ENCODE data around the gene USH2A.

USH2A gene

DNA sequence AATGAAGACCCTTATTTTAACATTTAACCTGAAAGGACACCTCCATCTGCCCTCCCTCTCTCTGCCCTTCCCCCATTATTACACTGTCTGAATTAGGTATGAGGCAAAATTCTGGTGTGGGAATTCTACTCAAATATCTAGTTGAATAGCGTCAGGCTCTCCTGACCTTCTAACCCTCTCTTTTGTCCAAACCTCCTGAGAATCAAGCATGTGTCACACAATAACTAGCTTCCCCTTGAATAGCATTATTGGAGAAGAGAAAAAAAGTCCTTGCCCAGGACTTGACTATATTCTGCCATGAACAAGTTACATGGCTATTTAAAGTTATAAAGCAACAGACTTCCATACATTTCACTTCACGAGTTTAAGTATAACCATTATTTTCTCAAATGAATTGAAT lies 35.5 kb downstream of the USH2A start:
- ChIA-PET CTCF (no interaction called here), POLR2A (no interaction called here)

DNA sequence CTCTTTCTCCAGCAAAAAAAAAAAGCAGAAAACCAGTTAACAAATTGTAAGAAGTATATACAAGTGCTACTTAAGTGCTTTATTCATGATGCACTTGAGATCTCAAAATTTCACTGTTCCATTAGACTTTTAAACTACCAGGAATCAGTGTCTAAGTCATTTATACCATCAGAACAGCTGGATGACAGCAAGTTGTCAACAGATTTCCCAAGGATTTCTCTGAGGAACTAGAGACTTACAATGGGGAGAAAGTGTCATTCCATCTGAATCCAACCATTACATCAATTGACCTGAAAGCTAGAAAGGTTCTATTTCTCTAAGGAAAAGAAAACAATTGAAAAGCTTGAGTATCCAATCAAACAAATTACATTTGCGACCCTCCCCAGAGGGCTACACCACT lies 43.8 kb downstream of the USH2A start:
- ChIA-PET POLR2A (no interaction called here), CTCF (interaction anchor here (0.8 to 1.6 kb wide), 3 partner anchors 11 to 46 kb away, joined by 3 read pairs; no protein-coding TSS in a partner anchor)
- DNase-seq (ENCODE audit: extremely low spot score) = no peak
- TF ChIP-seq, protein P1, sequence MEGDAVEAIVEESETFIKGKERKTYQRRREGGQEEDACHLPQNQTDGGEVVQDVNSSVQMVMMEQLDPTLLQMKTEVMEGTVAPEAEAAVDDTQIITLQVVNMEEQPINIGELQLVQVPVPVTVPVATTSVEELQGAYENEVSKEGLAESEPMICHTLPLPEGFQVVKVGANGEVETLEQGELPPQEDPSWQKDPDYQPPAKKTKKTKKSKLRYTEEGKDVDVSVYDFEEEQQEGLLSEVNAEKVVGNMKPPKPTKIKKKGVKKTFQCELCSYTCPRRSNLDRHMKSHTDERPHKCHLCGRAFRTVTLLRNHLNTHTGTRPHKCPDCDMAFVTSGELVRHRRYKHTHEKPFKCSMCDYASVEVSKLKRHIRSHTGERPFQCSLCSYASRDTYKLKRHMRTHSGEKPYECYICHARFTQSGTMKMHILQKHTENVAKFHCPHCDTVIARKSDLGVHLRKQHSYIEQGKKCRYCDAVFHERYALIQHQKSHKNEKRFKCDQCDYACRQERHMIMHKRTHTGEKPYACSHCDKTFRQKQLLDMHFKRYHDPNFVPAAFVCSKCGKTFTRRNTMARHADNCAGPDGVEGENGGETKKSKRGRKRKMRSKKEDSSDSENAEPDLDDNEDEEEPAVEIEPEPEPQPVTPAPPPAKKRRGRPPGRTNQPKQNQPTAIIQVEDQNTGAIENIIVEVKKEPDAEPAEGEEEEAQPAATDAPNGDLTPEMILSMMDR (IDR thresholded peaks at IDR 0.05; ENCODE audit: control extremely low read depth, extremely low read depth, low read depth, missing control alignments) = no peak

More for the DNA sequence above, 35.5 kb downstream of the USH2A start:
- TF ChIP-seq, protein P1 (IDR thresholded peaks at IDR 0.05; ENCODE audit: control extremely low read depth, extremely low read depth, low read depth, missing control alignments) = no peak
- no peak for DNase-seq (ENCODE audit: extremely low spot score)

DNA sequence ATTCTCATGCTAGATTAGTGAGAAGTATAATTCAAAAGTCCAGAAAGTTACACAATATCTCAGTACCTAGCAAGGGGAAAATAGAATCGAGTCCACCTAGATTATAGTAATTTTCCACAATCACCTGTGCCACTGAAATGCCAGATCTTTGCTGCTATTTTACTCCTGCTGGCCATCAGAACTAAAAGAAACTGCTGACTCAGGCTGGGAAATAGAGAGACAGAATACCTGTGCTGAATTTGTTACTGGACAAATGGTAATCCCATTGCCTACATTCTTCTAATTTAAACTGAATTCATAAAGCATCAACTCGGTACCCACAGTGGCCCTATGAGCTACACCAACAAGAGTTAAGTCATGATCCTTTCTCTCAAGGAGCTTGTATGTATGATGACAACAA lies 55.0 kb downstream of the USH2A start:
- ChIA-PET CTCF (interaction anchor here (1.0 kb wide), 1 partner anchor 11 kb away, joined by 3 read pairs; no protein-coding TSS in a partner anchor), POLR2A (no interaction called here)
- TF ChIP-seq, protein P1 (IDR thresholded peaks at IDR 0.05; ENCODE audit: control extremely low read depth, extremely low read depth, low read depth, missing control alignments) = no peak
- DNase-seq (ENCODE audit: extremely low spot score) = no peak

DNA sequence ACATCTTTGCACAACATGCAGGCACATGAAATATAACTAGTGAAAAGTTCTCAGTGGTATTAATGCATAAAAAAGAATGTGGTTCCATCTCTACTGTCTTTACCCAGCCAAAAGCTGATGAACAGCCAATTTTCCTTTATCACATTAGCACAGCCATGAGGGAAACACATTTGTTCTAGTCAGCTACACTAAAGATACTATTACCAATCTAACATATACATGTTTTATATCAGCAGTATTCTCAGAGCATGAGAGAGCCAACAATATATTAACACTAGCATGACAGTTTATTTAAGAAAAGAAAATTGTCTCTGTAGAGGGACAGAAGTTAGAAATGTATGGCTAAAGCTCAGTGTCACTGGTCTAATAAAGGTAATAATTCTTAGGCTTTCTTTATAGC lies 56.3 kb downstream of the USH2A start:
- no peak for DNase-seq (ENCODE audit: extremely low spot score)
- POLR2A ChIA-PET = no interaction called here

DNA sequence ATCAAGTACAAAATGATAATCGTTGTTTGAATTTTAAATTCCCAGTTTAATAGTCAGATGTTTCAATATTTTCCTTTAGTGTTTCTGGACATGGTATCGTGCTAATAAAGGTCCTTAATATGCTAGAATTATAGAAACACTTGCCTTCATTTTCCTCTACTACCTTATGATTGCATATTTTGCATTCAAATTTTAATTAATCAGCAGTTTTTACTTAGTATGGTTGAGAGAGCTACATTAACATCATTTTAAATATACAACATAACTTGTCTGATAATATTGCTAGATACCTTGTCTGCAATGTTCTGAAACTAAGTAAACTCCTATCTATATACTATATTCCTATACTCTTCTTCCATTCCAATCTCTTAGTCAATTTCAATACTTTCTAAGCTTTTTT lies 66.3 kb downstream of the USH2A start:
- TF ChIP-seq, protein P1 (IDR thresholded peaks at IDR 0.05; ENCODE audit: control extremely low read depth, extremely low read depth, low read depth, missing control alignments) = no peak
- CTCF ChIA-PET = interaction anchor here (0.8 kb wide), 1 partner anchor 9 kb away, joined by 3 read pairs; no protein-coding TSS in a partner anchor
- DNase-seq (ENCODE audit: extremely low spot score) = no peak
- POLR2A ChIA-PET = no interaction called here

More for the DNA sequence above, 56.3 kb downstream of the USH2A start:
- TF ChIP-seq, protein P1 (IDR thresholded peaks at IDR 0.05; ENCODE audit: control extremely low read depth, extremely low read depth, low read depth, missing control alignments) = no peak
- CTCF ChIA-PET = interaction anchor here (1.6 to 1.7 kb wide), 2 partner anchors 10 to 15 kb away, joined by 3 to 4 read pairs; no protein-coding TSS in a partner anchor

DNA sequence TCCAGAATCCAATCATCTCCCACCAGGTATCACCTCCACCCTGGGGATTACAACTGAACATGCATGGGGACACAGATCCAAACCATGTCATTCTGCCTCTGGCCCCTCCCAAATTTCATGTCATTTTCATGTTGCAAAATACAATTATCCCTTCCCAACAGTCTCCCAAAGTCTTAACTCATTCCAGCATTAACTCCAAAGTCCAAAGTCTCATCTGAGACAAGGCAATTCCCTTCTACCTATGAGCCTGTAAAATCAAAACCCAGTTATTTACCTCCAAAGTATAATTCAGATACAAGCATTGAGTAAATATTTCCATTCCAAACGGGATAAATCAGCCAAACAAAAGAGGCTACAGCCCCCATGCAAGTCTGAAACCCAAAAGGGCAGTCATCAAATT lies 73.1 kb downstream of the USH2A start:
- ChIA-PET CTCF (no interaction called here), POLR2A (no interaction called here)
- DNase-seq (ENCODE audit: extremely low spot score) = no peak
- TF ChIP-seq, protein P1 (IDR thresholded peaks at IDR 0.05; ENCODE audit: control extremely low read depth, extremely low read depth, low read depth, missing control alignments) = no peak
